CD4-positive, CD25-positive, alpha-beta regulatory T cell (primary cell): Measurements from ENCODE around the gene ITGB2. TPM values are rescaled to one million over a fixed set of nuclear protein-coding genes. Genes with fewer than 3 reads are reported as not detected.

ENCODE experiments used
- ATAC-seq, 2 donors: fragments of 150-1000 bp; cut with Tn5 transposase; one replicate each; pipeline ENCODE4 v1.10.0; 2021; ENCODE audit warnings: low read depth in 2 of 2, moderate number of reproducible peaks in 2 of 2, moderate library complexity in 1 of 2
- DNase-seq, 3 donors: peaks; one replicate each; pipeline versions ENCODE4 v3.0.0 to v3.0.0-alpha.2; 2012 to 2022; ENCODE audit warnings: mixed read lengths in 1 of 3
- H3K27ac ChIP-seq: one replicate; pipeline ENCODE4 v1.7.0; 2013; ENCODE audit warnings: mild to moderate bottlenecking, low read length; ENCODE audit not compliant: insufficient read depth, poor library complexity, severe bottlenecking
- H3K27me3 ChIP-seq: one replicate; pipeline ENCODE4 v1.7.0; 2013; ENCODE audit warnings: low read length; ENCODE audit not compliant: control insufficient read depth, insufficient read depth
- H3K36me3 ChIP-seq: one replicate; pipeline ENCODE4 v1.7.0; 2013; ENCODE audit warnings: mild to moderate bottlenecking, low read length, moderate library complexity; ENCODE audit not compliant: control insufficient read depth, insufficient read depth
- H3K4me1 ChIP-seq: 2 replicates; pipeline ENCODE4 v1.7.0; 2013; ENCODE audit warnings: mild to moderate bottlenecking, low read length; ENCODE audit not compliant: insufficient read depth, control insufficient read depth, poor library complexity, severe bottlenecking
- H3K4me3 ChIP-seq: one replicate; pipeline ENCODE4 v1.7.0; 2013; ENCODE audit warnings: low read depth, mild to moderate bottlenecking, low read length, moderate library complexity
- H3K9me3 ChIP-seq, 2 experiments: 1 replicate in 1 of 2; 2 replicates in 1 of 2; pipeline ENCODE4 v1.7.0; 2013; ENCODE audit warnings: low read length in 2 of 2, mild to moderate bottlenecking in 1 of 2, moderate library complexity in 1 of 2; ENCODE audit not compliant: control insufficient read depth in 2 of 2
- H3K27ac Mint-ChIP-seq, 3 donors: one replicate each; pipeline ENCODE4 v1.8.0; 2020 to 2022; ENCODE audit warnings: mild to moderate bottlenecking in 3 of 3, mixed read lengths in 3 of 3, moderate library complexity in 2 of 3
- H3K27me3 Mint-ChIP-seq: one replicate; pipeline ENCODE4 v1.8.0; 2022; ENCODE audit warnings: mild to moderate bottlenecking, mixed read lengths
- H3K36me3 Mint-ChIP-seq: one replicate; pipeline ENCODE4 v1.8.0; 2020; ENCODE audit warnings: mixed read lengths
- H3K4me1 Mint-ChIP-seq, 4 donors: one replicate each; pipeline ENCODE4 v1.8.0; 2020 to 2022; ENCODE audit warnings: mixed read lengths in 4 of 4, mild to moderate bottlenecking in 1 of 4
- H3K4me3 Mint-ChIP-seq, 4 donors: one replicate each; pipeline ENCODE4 v1.8.0; 2020 to 2022; ENCODE audit warnings: mild to moderate bottlenecking in 4 of 4, mixed read lengths in 4 of 4, moderate library complexity in 3 of 4
- H3K9me3 Mint-ChIP-seq, 7 donors: one replicate each; pipeline ENCODE4 v1.8.0; 2020 to 2022; ENCODE audit warnings: mixed read lengths in 7 of 7, mild to moderate bottlenecking in 3 of 7, moderate library complexity in 2 of 7
- polyA plus RNA-seq, 4 donors: library from polyadenylated mRNA; unstranded; fragments of 300-500 nt; fragmentation: Illumina TruSeq; gene quantifications; one replicate each; pipeline ENCODE4 v1.2.3, GENCODE V29; 2021
- total RNA-seq: library from RNA; stranded (reverse); gene quantifications from one replicate; pipeline ENCODE4 v1.2.3, GENCODE V29; 2022

ITGB2 gene
- total and polyA plus RNA-seq, 5 donors from 2014 or later: 411 to 519 (median 425) TPM

DNA sequence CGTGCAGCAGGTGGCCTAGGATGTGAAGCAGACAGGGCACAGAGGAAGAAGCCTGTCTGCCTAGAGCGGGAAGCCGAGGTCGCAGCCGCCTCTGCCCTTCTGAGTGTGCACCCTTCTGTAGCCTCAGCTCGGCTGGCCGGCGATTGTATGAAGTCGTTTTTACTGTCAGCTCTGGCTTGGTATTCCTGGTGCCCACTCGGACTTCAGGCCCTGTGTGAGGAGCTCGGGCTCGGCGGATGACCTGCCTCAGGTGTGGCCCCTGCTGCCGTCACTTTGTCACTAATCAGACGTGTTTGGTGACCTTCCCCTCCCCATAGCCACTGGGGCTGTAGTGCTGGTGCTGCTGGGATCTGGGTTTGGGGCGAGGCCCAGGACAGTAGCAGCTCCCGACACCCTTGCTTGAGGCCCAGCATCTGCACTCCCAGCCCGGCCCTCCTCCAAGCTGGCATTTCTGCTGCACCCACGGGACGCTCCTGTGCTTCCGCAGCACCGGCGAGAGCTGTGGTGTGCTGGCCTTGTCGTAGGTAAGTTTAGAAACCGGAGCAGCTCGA, 37.3 kb upstream of the ITGB2 start:
- Mint-ChIP-seq H3K9me3 (no peaks in the 10 kb centered on the region), H3K27me3 (no peaks in the 10 kb centered on the region), H3K27ac (no peak overlapping the region), H3K4me3 (no peak overlapping the region), H3K36me3 (peaks cover 31% of the 10 kb centered on the region), H3K4me1 (peaks cover 0 to 9% (median 4%) of the 10 kb centered on the region in 4 donors)
- Histone ChIP-seq H3K27ac (no peak overlapping the region), H3K4me1 (no peaks in the 10 kb centered on the region), H3K36me3 (peaks cover 24% of the 10 kb centered on the region), H3K27me3 (no peaks in the 10 kb centered on the region), H3K9me3 (no peaks in the 10 kb centered on the region), H3K4me3 (no peak overlapping the region)
- no peak for ATAC-seq
- no peak for DNase-seq

DNA sequence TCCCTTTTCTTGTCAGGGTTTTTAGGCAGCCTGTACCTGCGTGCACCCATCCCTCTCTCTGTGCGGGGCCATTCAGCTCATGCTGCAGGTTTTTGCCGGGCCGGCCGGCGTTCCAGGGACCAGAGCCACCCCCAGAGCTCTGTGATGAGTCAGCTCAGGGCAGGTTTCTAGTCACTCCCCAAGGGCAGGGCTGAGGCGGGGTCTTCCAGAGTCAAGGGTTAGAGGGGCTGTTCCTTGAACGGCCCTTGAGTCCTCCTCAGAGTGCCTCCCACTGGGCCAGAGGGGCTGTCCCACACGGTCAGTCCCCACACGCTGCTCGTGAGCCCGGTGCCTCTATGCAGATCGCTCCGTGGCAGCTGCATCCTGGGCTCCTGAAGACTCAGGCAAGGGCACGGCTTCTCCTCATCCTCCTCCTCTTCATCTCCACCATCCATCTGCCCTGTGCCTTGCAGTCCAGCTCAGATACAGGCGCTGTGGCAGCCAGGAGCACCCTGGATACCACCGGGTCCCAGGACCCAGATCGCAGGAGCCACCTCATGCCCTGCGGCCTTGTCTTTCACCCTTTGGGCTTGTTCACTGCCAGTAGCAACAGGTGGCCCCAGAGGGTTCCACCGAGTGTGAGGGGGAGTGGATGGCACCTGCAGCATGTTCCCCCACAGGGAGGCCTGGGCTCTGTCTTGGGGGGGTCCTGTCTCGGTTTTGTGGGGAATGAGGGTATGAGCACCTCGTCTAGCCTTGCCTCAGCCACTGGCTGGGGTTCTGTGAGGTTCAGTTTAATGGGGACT, 36.5 kb upstream of the ITGB2 start:
- H3K27me3 ChIP-seq: no peaks in the 10 kb centered on the region
- H3K27ac ChIP-seq: no peak overlapping the region
- H3K4me3 ChIP-seq: no peak overlapping the region
- ATAC-seq (no peak), DNase-seq (no peak)
- Mint-ChIP-seq H3K27me3 (no peaks in the 10 kb centered on the region), H3K4me3 (no peak overlapping the region), H3K4me1 (peaks cover 0 to 12% (median 4%) of the 10 kb centered on the region in 4 donors), H3K9me3 (no peaks in the 10 kb centered on the region), H3K36me3 (peaks cover 31% of the 10 kb centered on the region), H3K27ac (peak overlapping the region in 1 of 3 donors; percentile 89)
- peaks cover 21% of the 10 kb centered on the region for H3K36me3 ChIP-seq
- H3K4me1 ChIP-seq: no peaks in the 10 kb centered on the region
- no peaks in the 10 kb centered on the region for H3K9me3 ChIP-seq

DNA sequence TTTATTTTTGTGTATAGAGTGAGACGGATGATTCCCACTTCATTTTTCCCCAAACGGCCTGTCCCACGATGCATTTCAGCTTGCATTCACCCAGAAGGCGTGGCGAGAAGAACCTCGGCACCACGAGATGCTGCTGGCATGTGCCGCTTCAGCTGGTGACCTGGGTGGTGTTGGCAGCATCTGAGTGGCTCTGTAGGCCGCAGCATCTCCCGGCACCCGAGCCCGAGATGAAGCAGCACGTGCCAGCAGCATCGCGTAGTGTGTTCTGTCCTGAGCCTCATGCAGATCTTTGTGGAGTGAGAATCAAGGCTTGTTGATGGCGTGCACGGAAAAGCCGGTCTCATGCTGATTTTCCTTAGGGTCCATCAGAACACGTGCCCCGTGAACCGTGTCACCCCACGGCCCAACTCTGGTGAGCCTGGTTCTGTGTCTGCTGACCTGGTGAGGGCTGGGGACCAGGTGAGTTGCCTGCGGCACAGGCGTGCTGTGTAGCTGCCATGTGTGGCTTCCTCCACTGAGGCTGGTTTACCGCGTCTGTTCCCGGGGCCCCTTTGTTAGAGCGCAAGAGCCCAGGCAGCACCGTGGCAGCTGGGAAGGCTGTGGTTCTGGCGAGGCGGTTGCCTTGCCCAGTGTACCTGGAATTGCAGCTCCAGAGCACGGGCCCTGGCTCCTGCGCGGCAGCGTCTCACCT, 35.8 kb upstream of the ITGB2 start:
- Mint-ChIP-seq H3K36me3 (peaks cover 27% of the 10 kb centered on the region), H3K9me3 (no peaks in the 10 kb centered on the region), H3K27me3 (no peaks in the 10 kb centered on the region), H3K27ac (no peak overlapping the region), H3K4me1 (peaks cover 0 to 12% (median 4%) of the 10 kb centered on the region in 4 donors), H3K4me3 (no peak overlapping the region)
- H3K27me3 ChIP-seq: no peaks in the 10 kb centered on the region
- no peak for DNase-seq
- no peak overlapping the region for H3K27ac ChIP-seq
- H3K36me3 ChIP-seq: peaks cover 17% of the 10 kb centered on the region
- no peak for ATAC-seq
- H3K4me3 ChIP-seq: no peak overlapping the region
- no peaks in the 10 kb centered on the region for H3K9me3 ChIP-seq
- no peaks in the 10 kb centered on the region for H3K4me1 ChIP-seq

DNA sequence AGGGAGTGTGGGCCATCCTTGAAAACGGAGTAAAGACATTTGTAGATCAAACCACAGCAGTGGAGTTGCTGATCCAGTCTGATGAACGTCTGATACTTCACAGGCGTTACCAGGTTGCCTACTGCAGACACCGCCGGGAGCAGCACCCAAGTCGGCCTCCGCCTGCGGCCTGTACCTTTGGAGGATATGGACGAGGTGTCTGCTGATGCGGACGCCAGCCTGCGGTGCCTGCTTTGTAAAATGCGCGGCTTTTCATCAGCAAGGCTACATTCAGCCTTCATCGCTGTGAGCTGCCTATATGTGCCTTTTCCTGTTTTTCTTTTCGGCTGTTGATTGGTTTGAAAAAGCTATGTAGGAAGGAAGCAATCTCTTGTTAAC, 35.1 kb upstream of the ITGB2 start:
- Mint-ChIP-seq H3K4me3 (no peak overlapping the region), H3K9me3 (no peaks in the 10 kb centered on the region), H3K36me3 (peaks cover 20% of the 10 kb centered on the region)

DNA sequence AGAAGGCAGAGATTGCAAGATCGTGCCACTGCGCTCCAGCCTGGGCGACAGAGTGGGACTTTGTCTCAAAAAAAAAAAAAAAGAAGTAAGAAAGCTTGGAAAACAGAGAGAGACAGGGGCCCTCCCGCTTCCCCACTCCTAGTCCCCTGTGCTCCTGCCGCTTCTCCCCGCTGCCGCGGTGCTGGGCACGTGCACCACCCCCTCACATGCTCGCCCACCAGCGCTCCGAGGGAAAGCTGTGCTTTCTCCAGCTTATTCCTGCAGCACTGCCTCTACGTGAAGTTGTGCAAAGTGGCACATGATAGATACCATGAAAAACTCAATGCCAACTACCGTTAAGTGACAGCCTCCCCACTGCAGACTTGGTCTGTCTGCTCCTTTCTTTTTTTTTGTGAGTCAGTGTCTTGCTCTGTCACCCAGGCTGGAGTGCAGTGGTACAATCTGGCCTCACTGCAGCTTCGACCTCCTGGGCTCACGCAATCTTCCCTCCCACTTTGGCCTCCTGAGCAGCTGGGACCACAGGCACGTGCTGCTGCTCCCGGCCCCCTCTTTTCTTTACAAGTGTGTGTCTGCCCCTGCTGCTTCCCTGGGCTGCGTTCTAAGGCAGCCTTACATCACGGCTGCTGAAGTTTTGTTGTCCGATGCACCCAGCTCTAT, 34.6 kb upstream of the ITGB2 start:
- Histone ChIP-seq H3K27ac (no peak overlapping the region), H3K9me3 (no peaks in the 10 kb centered on the region), H3K27me3 (no peaks in the 10 kb centered on the region), H3K4me3 (no peak overlapping the region), H3K4me1 (no peaks in the 10 kb centered on the region), H3K36me3 (peaks cover 21% of the 10 kb centered on the region)
- H3K9me3 Mint-ChIP-seq: no peaks in the 10 kb centered on the region
- peak overlapping the region in 1 of 4 donors; percentile 64 for H3K4me3 Mint-ChIP-seq
- no peak for ATAC-seq
- peaks cover 16% of the 10 kb centered on the region for H3K36me3 Mint-ChIP-seq
- no peak for DNase-seq
- H3K27ac Mint-ChIP-seq: peak overlapping the region in 1 of 3 donors; percentile 20
- no peaks in the 10 kb centered on the region for H3K27me3 Mint-ChIP-seq
- H3K4me1 Mint-ChIP-seq: peaks cover 0 to 15% (median 4%) of the 10 kb centered on the region in 4 donors

More for the DNA sequence above, 35.1 kb upstream of the ITGB2 start:
- no peak for ATAC-seq
- no peak for DNase-seq
- peaks cover 22% of the 10 kb centered on the region for H3K36me3 ChIP-seq
- no peaks in the 10 kb centered on the region for H3K4me1 ChIP-seq
- no peaks in the 10 kb centered on the region for H3K9me3 ChIP-seq
- H3K27me3 Mint-ChIP-seq: no peaks in the 10 kb centered on the region
- no peak overlapping the region for H3K4me3 ChIP-seq
- no peaks in the 10 kb centered on the region for H3K27me3 ChIP-seq
- H3K27ac Mint-ChIP-seq: peak overlapping the region in 1 of 3 donors; percentile 20
- H3K4me1 Mint-ChIP-seq: peaks cover 0 to 12% (median 4%) of the 10 kb centered on the region in 4 donors
- H3K27ac ChIP-seq: no peak overlapping the region

DNA sequence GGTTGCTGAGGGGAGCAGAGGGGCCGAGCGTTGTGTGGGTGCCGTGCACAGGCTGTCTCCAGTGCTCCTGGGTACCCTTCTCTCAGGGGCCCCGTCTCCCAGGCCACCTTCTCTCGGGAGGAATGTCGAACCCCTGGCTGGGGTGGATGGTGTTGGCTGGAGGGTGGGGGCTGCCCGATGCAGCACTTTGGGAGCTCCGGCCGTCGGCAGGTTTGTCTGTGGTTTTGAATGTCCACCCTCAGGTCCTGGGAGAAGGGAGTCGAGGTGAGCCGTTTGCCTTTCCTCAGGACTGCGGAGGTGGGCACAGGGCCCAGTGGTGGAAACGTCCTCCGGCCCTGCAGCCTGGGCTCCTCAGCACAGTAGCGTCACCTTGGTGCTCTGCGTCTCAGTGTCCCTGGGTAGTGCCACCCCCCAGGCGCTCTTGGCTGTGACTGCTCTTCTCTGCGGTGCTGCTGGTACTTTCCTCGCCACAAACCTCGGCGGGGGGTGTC, 33.6 kb upstream of the ITGB2 start:
- Mint-ChIP-seq H3K4me3 (no peak overlapping the region), H3K9me3 (no peaks in the 10 kb centered on the region), H3K27ac (peak overlapping the region in 1 of 3 donors; percentile 60), H3K27me3 (no peaks in the 10 kb centered on the region), H3K4me1 (peaks cover 0 to 23% (median 6%) of the 10 kb centered on the region in 4 donors), H3K36me3 (peaks cover 16% of the 10 kb centered on the region)
- Histone ChIP-seq H3K27me3 (no peaks in the 10 kb centered on the region), H3K9me3 (no peaks in the 10 kb centered on the region), H3K4me3 (no peak overlapping the region), H3K4me1 (peaks cover 7% of the 10 kb centered on the region), H3K27ac (no peak overlapping the region), H3K36me3 (peaks cover 15% of the 10 kb centered on the region)
- no peak for ATAC-seq
- no peak for DNase-seq

DNA sequence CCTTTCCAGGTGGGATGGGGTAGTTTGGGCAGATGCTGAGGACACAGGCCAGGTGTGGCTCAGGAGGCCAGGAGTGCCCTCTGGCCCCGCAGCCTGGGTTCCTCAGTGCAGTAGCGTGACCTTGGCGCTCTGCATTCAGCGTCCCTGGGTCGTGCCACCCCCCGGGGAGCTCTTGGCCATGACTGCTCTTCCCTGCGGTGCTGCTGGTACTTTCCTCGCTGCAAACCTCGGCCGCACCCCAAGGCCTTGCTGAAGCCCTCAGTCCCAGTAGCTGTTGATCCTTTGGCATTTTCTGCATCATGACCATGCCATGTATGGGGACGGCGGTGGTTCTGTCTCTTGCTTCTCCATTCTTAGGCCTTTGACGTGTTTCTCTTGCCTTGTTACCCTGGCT, 32.9 kb upstream of the ITGB2 start:
- DNase-seq: no peak
- Mint-ChIP-seq H3K4me3 (no peak overlapping the region), H3K36me3 (peaks cover 16% of the 10 kb centered on the region), H3K9me3 (no peaks in the 10 kb centered on the region), H3K27me3 (no peaks in the 10 kb centered on the region), H3K27ac (no peak overlapping the region), H3K4me1 (peaks cover 0 to 23% (median 6%) of the 10 kb centered on the region in 4 donors)
- Histone ChIP-seq H3K27ac (no peak overlapping the region), H3K9me3 (no peaks in the 10 kb centered on the region), H3K27me3 (no peaks in the 10 kb centered on the region), H3K36me3 (peaks cover 15% of the 10 kb centered on the region), H3K4me1 (peaks cover 10% of the 10 kb centered on the region), H3K4me3 (no peak overlapping the region)
- ATAC-seq: no peak
